Endothelial cell of umbilical vein (primary cell): Measurements from ENCODE around the gene NOTCH1. TPM values are rescaled to one million over a fixed set of nuclear protein-coding genes. Genes with fewer than 3 reads are reported as not detected.

Experiments used
- BruUV-seq: library from RNA; stranded (reverse); fragments of 400-500 nt; replicated peaks from 2 replicates; lab custom pipeline; 2021; lab: Mats Ljungman, UMichigan
- CTCF ChIA-PET: fragments of 300-600, 350-600 bp; sonication (Branson Sonifier 250); formaldehyde crosslinking; loops from one replicate; lab custom pipeline; 2021; ENCODE audit warnings: antibody characterized with exemption, inconsistent platforms; lab: Charles Lee
- POLR2A ChIA-PET: fragments of 300-600, 350-600 bp; sonication (Branson Sonifier 250); formaldehyde crosslinking; loops from one replicate; lab custom pipeline; 2021; ENCODE audit warnings: antibody characterized with exemption, inconsistent platforms; lab: Charles Lee
- DNase-seq: peaks from one replicate; pipeline ENCODE4 v3.0.0-alpha.2; 2011; ENCODE audit warnings: low read depth, low spot score
- FAIRE-seq: peaks from 2 replicates; lab custom pipeline; 2011; peaks lifted over from hg19 to GRCh38; lab: Jason Lieb, UNC
- H2AFZ ChIP-seq: 2 replicates; pipeline ENCODE4 v1.6.0; 2012; ENCODE audit warnings: low read depth, low read length, control low read depth, inconsistent platforms
- H3K27ac ChIP-seq: 2 replicates; pipeline ENCODE4 v1.5.1; 2011; ENCODE audit warnings: low read depth, mild to moderate bottlenecking, control low read depth, low read length, moderate library complexity; ENCODE audit not compliant: insufficient read depth
- H3K27me3 ChIP-seq, 2 experiments: 2 replicates each; pipeline versions ENCODE4 v1.6.0 to v1.6.1; 2011; ENCODE audit warnings: low read length in 2 of 2, mixed read lengths in 1 of 2; ENCODE audit not compliant: control insufficient read depth in 2 of 2, insufficient read depth in 2 of 2
- H3K36me3 ChIP-seq, 2 experiments: 2 replicates in 1 of 2; 3 replicates in 1 of 2; pipeline ENCODE4 v1.5.1; 2011; ENCODE audit warnings: low read length in 2 of 2, mild to moderate bottlenecking in 1 of 2, moderate library complexity in 1 of 2; ENCODE audit not compliant: control insufficient read depth in 2 of 2, insufficient read depth in 2 of 2; ENCODE audit errors: extremely low read depth in 1 of 2
- H3K4me1 ChIP-seq: 3 replicates; pipeline ENCODE4 v1.5.1; 2011; ENCODE audit warnings: mild to moderate bottlenecking, low read length; ENCODE audit not compliant: control insufficient read depth, insufficient read depth; ENCODE audit errors: extremely low read depth
- H3K4me2 ChIP-seq: 2 replicates; pipeline ENCODE4 v1.6.1; 2011; ENCODE audit warnings: low read length, control low read depth, mixed read lengths; ENCODE audit not compliant: insufficient read depth
- H3K4me3 ChIP-seq, 3 experiments: fragments of 200-600 bp in 1 of 3; sonication (generic), shearing (Covaris generic) in 1 of 3; replicated peaks in 1 of 3; 2 replicates each; pipeline ENCODE4 v1.5.1; 2011 to 2016; ENCODE audit warnings: control low read depth in 3 of 3, low read length in 3 of 3, mild to moderate bottlenecking in 2 of 3, inconsistent platforms in 1 of 3, low read depth in 1 of 3, moderate library complexity in 1 of 3; ENCODE audit not compliant: insufficient read depth in 1 of 3
- H3K79me2 ChIP-seq: 2 replicates; pipeline ENCODE4 v1.6.0; 2012; ENCODE audit warnings: low read length, inconsistent platforms; ENCODE audit not compliant: control insufficient read depth, insufficient read depth
- H3K9ac ChIP-seq: replicated peaks from 2 replicates; pipeline ENCODE3; 2011; ENCODE audit warnings: low read length, control low read depth; ENCODE audit not compliant: insufficient read depth; ENCODE audit errors: extremely low read depth
- H3K9me1 ChIP-seq: replicated peaks from 3 replicates; pipeline ENCODE4 v1.6.0; 2011; ENCODE audit warnings: mild to moderate bottlenecking, low read length; ENCODE audit not compliant: control insufficient read depth, insufficient read depth; ENCODE audit errors: extremely low read depth
- H3K9me3 ChIP-seq: replicated peaks from 2 replicates; pipeline ENCODE4 v1.5.1; 2012; ENCODE audit warnings: low read length, inconsistent platforms; ENCODE audit not compliant: control insufficient read depth, insufficient read depth
- H4K20me1 ChIP-seq: replicated peaks from 2 replicates; pipeline ENCODE3; 2011; ENCODE audit warnings: mild to moderate bottlenecking, low read length; ENCODE audit not compliant: control insufficient read depth, insufficient read depth; ENCODE audit errors: extremely low read depth
- CTCF ChIP-seq, 2 donors: IDR thresholded peaks; 1 replicate in 1 of 2; 2 replicates in 1 of 2; pipeline ENCODE4 v1.5.1; 2011; ENCODE audit warnings: low read length in 2 of 2, mild to moderate bottlenecking in 2 of 2, moderate library complexity in 2 of 2, control low read depth in 1 of 2, inconsistent platforms in 1 of 2, low read depth in 1 of 2; ENCODE audit not compliant: insufficient read depth in 1 of 2; ENCODE audit errors: extremely low read depth in 1 of 2
- EZH2 ChIP-seq: IDR thresholded peaks from 2 replicates; pipeline ENCODE4 v1.6.1; 2012; ENCODE audit warnings: borderline replicate concordance, low read depth, mild to moderate bottlenecking, moderate library complexity, low read length, inconsistent platforms; ENCODE audit not compliant: severe bottlenecking
- FOS ChIP-seq: IDR thresholded peaks from 2 replicates; pipeline ENCODE4 v1.6.1; 2011; ENCODE audit warnings: mild to moderate bottlenecking, low read length, moderate library complexity, borderline replicate concordance; ENCODE audit not compliant: insufficient read depth
- GATA2 ChIP-seq: IDR thresholded peaks from 2 replicates; pipeline ENCODE4 v1.7.0; 2011; ENCODE audit warnings: low read depth, mild to moderate bottlenecking, moderate library complexity, mixed read lengths, low read length; ENCODE audit not compliant: insufficient read length, insufficient read depth
- JUN ChIP-seq: IDR thresholded peaks from 2 replicates; pipeline ENCODE4 v1.6.1; 2011; ENCODE audit warnings: borderline replicate concordance, low read depth; ENCODE audit not compliant: insufficient read length, insufficient read depth
- MAX ChIP-seq: IDR thresholded peaks from 2 replicates; pipeline ENCODE4 v1.6.1; 2011; ENCODE audit not compliant: insufficient read depth, insufficient read length
- MYC ChIP-seq: IDR thresholded peaks from one replicate; pipeline ENCODE4 v1.6.1; 2011; ENCODE audit warnings: mild to moderate bottlenecking, low read depth, low read length
- POLR2A ChIP-seq: IDR thresholded peaks from 2 replicates; pipeline ENCODE4 v1.6.1; 2012; ENCODE audit warnings: low read depth, mild to moderate bottlenecking, control low read depth, low read length
- POLR2AphosphoS5 ChIP-seq: IDR thresholded peaks from 2 replicates; pipeline ENCODE4 v1.6.1; 2012; ENCODE audit warnings: low read depth, mild to moderate bottlenecking, control low read depth, low read length, moderate library complexity; ENCODE audit not compliant: insufficient read depth
- dilution Hi-C: fragments of 300-500 bp; cut with MboI; formaldehyde crosslinking; loops from one replicate; pipeline ENCODE4 v1.15.0; 2019; ENCODE audit warnings: low sequenced_read_pairs; ENCODE audit not compliant: extremely low pct_ligation_motif_present
- intact Hi-C: fragments of 100-400 bp; cut with micrococcal nuclease; formaldehyde crosslinking; loops from one replicate; pipeline ENCODE4 v1.10.0; 2022
- polyA plus RNA-seq, 4 experiments: library from polyadenylated mRNA; depleted of rRNA in 3 of 4; stranded (reverse) in 3 of 4; unstranded in 1 of 4; fragments of >200 nt; gene quantifications; 2 replicates each; pipeline versions ENCODE4 v1.2.1 to v1.2.3, GENCODE V29; 2011 to 2012; ENCODE audit warnings: missing spikeins in 1 of 4
- total RNA-seq: library from RNA; stranded (reverse); gene quantifications from 2 replicates; pipeline ENCODE4 v1.2.3, GENCODE V29; 2021

Gene NOTCH1
- total and polyA plus RNA-seq, 2 donors (not counting 3 experiments of a cell fraction or from before 2014, with no cell fraction given), result 31.7 to 153 TPM

- ChIA-PET CTCF (no interaction called here), POLR2A (no interaction called here)
- DNase-seq (no peak), FAIRE-seq (no peak)
- no peaks in the 10 kb centered on the region for H4K20me1 ChIP-seq
- dilution Hi-C loops (no loop called here), intact Hi-C loops (loop anchor here (5.0 kb wide), 1 partner anchor 36 kb away; no protein-coding TSS in a partner anchor)
- BruUV-seq, result no TSS peak
- H3K9me1 ChIP-seq, result no peaks in the 10 kb centered on the region
- no peak overlapping the region for H3K4me3 ChIP-seq
- H3K9me3 ChIP-seq, result no peaks in the 10 kb centered on the region
- H3K36me3 ChIP-seq, result no peaks in the 10 kb centered on the region
- H3K79me2 ChIP-seq, result no peaks in the 10 kb centered on the region
- H2AFZ ChIP-seq, result no peak overlapping the region
- no peak overlapping the region for H3K9ac ChIP-seq
- no peak for TF ChIP-seq FOS
- no peak for TF ChIP-seq CTCF (IDR thresholded peaks at IDR 0.05; ENCODE audit: extremely low read depth in 1 of 2, insufficient read depth in 1 of 2, low read depth in 1 of 2, low read length in 2 of 2)
- no peak for TF ChIP-seq EZH2
- TF ChIP-seq POLR2AphosphoS5, result no peak
- no peak for TF ChIP-seq JUN
- TF ChIP-seq MYC, result no peak
- TF ChIP-seq MAX, result no peak
- TF ChIP-seq POLR2A, result no peak
- no peak for TF ChIP-seq GATA2
- no peaks in the 10 kb centered on the region for H3K27me3 ChIP-seq
- no peak overlapping the region for H3K4me2 ChIP-seq
- no peak overlapping the region for H3K27ac ChIP-seq
- H3K4me1 ChIP-seq, result peaks cover 12% of the 10 kb centered on the region
Measured at GRCh38 chr9:136566553-136566895, 20.7 kb upstream of the NOTCH1 start.
